Loucy (cell line): ENCODE measurements around the gene CHST11.
A peak's percentile ranks its signal among the peaks of the same experiment; 100 is the strongest.

Experiments used
- H2AFZ ChIP-seq: fragments of 200-600 bp; sonication (generic); 2 replicates; pipeline ENCODE4 v1.6.0; 2016; ENCODE audit warnings: antibody characterized with exemption, mild to moderate bottlenecking, low read length, moderate library complexity
- H3F3A ChIP-seq: fragments of 200-600 bp; 2 replicates; pipeline ENCODE4 v1.6.0; 2016; ENCODE audit warnings: antibody characterized with exemption, low read depth, mild to moderate bottlenecking
- H3K27me3 ChIP-seq: fragments of 200-600 bp; sonication (generic); 2 replicates; pipeline ENCODE4 v1.6.1; 2014; ENCODE audit warnings: low read length, mild to moderate bottlenecking; ENCODE audit not compliant: insufficient read depth, poor library complexity, severe bottlenecking
- H3K36me3 ChIP-seq: fragments of 200-600 bp; sonication (generic); 2 replicates; pipeline ENCODE4 v1.6.1; 2016; ENCODE audit warnings: low read length; ENCODE audit not compliant: insufficient read depth
- H3K4me1 ChIP-seq: fragments of 200-600 bp; sonication (generic); 2 replicates; pipeline ENCODE4 v1.5.1; 2014; ENCODE audit warnings: low read length, mild to moderate bottlenecking; ENCODE audit not compliant: insufficient read depth, poor library complexity, severe bottlenecking
- H3K4me2 ChIP-seq: fragments of 200-600 bp; sonication (generic); 2 replicates; pipeline ENCODE4 v1.6.0; 2014; ENCODE audit warnings: antibody characterized with exemption, low read length, low read depth, mild to moderate bottlenecking; ENCODE audit not compliant: poor library complexity, severe bottlenecking
- H3K4me3 ChIP-seq: fragments of 200-600 bp; sonication (generic); 2 replicates; pipeline ENCODE4 v1.5.1; 2014; ENCODE audit warnings: low read length, mild to moderate bottlenecking, mixed read lengths; ENCODE audit not compliant: poor library complexity, severe bottlenecking
- H3K79me2 ChIP-seq: fragments of 200-600 bp; sonication (generic); 2 replicates; pipeline ENCODE4 v1.6.1; 2014; ENCODE audit warnings: low read length; ENCODE audit not compliant: insufficient read depth
- H3K9ac ChIP-seq: fragments of 200-600 bp; sonication (generic); 2 replicates; pipeline ENCODE4 v1.6.0; 2014; ENCODE audit warnings: mild to moderate bottlenecking, low read depth, low read length, moderate library complexity; ENCODE audit not compliant: poor library complexity, severe bottlenecking
- H3K9me2 ChIP-seq: fragments of 200-600 bp; sonication (generic); replicated peaks from 2 replicates; pipeline ENCODE4 v1.6.1; 2016; ENCODE audit warnings: low read depth, low read length, mixed read lengths
- H3K9me3 ChIP-seq: fragments of 200-600 bp; sonication (generic); 2 replicates; pipeline ENCODE4 v1.6.1; 2014; ENCODE audit warnings: mild to moderate bottlenecking, antibody characterized with exemption, low read length, low read depth; ENCODE audit not compliant: insufficient read depth
- H4K20me1 ChIP-seq: fragments of 200-600 bp; sonication (generic); 2 replicates; pipeline ENCODE4 v1.6.0; 2014; ENCODE audit warnings: antibody characterized with exemption, low read length, mild to moderate bottlenecking; ENCODE audit not compliant: insufficient read depth, poor library complexity, severe bottlenecking
- EZH2phosphoT487 ChIP-seq: fragments of 200-600 bp; IDR thresholded peaks from 2 replicates; pipeline ENCODE4 v1.6.1; 2018; ENCODE audit warnings: antibody characterized with exemption, mild to moderate bottlenecking, moderate library complexity, borderline replicate concordance
- TF ChIP-seq, protein P1 (sequence below): fragments of 200-600 bp; sonication (generic); conservative IDR thresholded peaks from 2 replicates; pipeline ENCODE4 v1.5.1; 2014; ENCODE audit warnings: mild to moderate bottlenecking, antibody characterized with exemption, low read length

Gene CHST11

DNA sequence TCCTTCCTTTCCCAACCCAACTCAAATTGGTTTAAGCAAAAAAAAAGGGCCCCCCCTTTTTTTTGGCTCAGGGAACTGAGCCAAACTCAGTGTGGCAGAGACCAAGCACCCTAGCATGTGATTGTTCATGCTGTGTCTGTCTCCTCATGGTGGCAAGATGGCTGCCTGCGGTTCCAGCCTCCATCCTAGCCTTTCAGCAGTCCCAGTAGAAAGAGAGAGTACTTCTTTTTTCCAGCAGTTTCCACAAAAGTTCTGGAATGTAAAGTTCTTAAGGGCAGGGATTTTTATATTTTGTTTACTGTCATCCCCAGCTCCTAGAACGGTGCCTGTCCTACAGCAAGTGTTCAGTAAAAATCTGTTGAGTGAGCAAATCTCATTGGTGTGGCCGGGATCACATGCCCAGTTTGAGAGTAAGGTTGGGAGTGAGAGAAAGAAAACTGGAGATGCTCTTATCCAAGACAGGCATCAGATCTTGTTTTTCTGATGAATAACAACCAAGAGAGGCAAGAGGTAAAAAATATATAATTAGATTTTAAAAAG is 22.4 kb downstream of the CHST11 start:
- Histone ChIP-seq H3F3A (0 out of 2 replicates have a peak, but pooled peaks cover 3% of the 10 kb centered on the region), H3K9ac (peak overlapping the region; percentile 75), H3K4me2 (peak overlapping the region; percentile 77), H4K20me1 (peaks cover 24% of the 10 kb centered on the region), H3K36me3 (peaks cover 38% of the 10 kb centered on the region; the same call in 1 of the 2 replicates), H3K9me3 (no peaks in the 10 kb centered on the region), H3K4me3 (peak overlapping the region; percentile 71), H2AFZ (no peak overlapping the region), H3K9me2 (no peaks in the 10 kb centered on the region), H3K4me1 (peaks cover 84% of the 10 kb centered on the region), H3K27me3 (no peaks in the 10 kb centered on the region), H3K79me2 (peaks cover 91% of the 10 kb centered on the region)
- TF ChIP-seq, protein P1, sequence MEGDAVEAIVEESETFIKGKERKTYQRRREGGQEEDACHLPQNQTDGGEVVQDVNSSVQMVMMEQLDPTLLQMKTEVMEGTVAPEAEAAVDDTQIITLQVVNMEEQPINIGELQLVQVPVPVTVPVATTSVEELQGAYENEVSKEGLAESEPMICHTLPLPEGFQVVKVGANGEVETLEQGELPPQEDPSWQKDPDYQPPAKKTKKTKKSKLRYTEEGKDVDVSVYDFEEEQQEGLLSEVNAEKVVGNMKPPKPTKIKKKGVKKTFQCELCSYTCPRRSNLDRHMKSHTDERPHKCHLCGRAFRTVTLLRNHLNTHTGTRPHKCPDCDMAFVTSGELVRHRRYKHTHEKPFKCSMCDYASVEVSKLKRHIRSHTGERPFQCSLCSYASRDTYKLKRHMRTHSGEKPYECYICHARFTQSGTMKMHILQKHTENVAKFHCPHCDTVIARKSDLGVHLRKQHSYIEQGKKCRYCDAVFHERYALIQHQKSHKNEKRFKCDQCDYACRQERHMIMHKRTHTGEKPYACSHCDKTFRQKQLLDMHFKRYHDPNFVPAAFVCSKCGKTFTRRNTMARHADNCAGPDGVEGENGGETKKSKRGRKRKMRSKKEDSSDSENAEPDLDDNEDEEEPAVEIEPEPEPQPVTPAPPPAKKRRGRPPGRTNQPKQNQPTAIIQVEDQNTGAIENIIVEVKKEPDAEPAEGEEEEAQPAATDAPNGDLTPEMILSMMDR = no peak
- TF ChIP-seq EZH2phosphoT487 = no peak

DNA sequence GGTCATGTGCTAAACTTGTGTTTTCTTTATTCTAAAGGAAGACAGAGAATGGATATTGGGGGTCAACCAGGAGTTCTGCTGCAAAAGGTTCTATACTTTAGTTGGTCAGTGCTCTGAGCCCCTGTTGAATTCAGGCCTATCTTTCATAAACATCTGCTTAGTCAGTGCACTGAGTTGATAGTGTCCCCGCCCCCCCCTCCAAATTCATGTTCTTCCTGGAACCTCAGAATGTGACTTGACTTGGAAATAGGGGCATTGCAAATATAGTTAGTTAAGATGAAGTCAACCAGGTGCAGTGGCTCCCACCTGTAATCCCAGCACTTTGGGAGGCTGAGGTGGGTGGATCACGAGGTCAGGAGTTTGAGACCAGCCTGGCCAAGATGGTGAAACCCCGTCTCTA is 23.3 kb downstream of the CHST11 start:
- TF ChIP-seq, protein P1 = no peak
- no peak for TF ChIP-seq EZH2phosphoT487
- H3K27me3 ChIP-seq = no peaks in the 10 kb centered on the region
- no peak overlapping the region for H2AFZ ChIP-seq
- peak overlapping the region; percentile 77 for H3K4me2 ChIP-seq
- peaks cover 84% of the 10 kb centered on the region for H3K4me1 ChIP-seq
- H3K9me2 ChIP-seq = no peaks in the 10 kb centered on the region
- no peaks in the 10 kb centered on the region for H3K9me3 ChIP-seq
- peak overlapping the region; percentile 71 for H3K4me3 ChIP-seq
- H3K79me2 ChIP-seq = peaks cover 91% of the 10 kb centered on the region
- H3K36me3 ChIP-seq = peaks cover 45% of the 10 kb centered on the region; the same call in 1 of the 2 replicates
- H3F3A ChIP-seq = 0 out of 2 replicates have a peak, but pooled peaks cover 4% of the 10 kb centered on the region
- H4K20me1 ChIP-seq = peaks cover 16% of the 10 kb centered on the region
- peak overlapping the region; percentile 75 for H3K9ac ChIP-seq

DNA sequence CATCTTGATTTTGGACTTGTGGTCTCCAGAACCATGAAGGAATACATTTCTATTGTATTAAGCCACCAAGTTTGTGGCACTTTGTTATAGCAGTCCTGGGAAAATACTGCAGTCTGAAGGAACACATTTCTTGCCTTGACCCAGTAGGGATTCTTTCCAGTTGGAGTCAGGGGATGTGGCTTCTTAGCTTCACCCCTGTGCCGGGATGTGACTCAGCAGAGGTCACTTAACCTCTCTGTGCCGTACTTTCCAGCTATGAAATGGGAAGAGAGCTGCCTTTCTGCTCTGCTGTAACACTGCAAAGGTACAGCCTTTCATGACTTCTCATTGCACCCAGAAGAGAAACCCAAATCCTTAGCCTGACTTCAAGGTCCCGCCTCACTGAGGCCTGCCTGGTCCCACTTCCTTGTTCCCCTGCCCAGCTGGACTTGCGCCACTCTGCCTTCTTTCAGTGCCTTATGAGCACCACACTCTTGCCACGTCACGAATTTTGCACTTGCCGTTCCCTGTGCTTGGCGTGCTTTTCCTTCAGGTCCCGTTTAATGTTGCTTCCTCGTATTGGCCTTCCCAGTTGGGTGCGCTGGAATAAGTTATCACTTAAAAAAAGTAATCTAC is 24.2 kb downstream of the CHST11 start:
- H3K9ac ChIP-seq = peak overlapping the region; percentile 51
- peaks cover 45% of the 10 kb centered on the region; the same call in 1 of the 2 replicates for H3K36me3 ChIP-seq
- H2AFZ ChIP-seq = no peak overlapping the region
- H3K4me2 ChIP-seq = peak overlapping the region; percentile 76
- H3F3A ChIP-seq = peaks cover 10% of the 10 kb centered on the region; the same call in 1 of the 2 replicates
- H3K9me2 ChIP-seq = no peaks in the 10 kb centered on the region
- TF ChIP-seq, protein P1 = no peak
- no peak for TF ChIP-seq EZH2phosphoT487
- peaks cover 96% of the 10 kb centered on the region for H3K79me2 ChIP-seq
- peaks cover 15% of the 10 kb centered on the region for H4K20me1 ChIP-seq
- no peaks in the 10 kb centered on the region for H3K27me3 ChIP-seq
- no peaks in the 10 kb centered on the region for H3K9me3 ChIP-seq
- H3K4me1 ChIP-seq = peaks cover 88% of the 10 kb centered on the region
- H3K4me3 ChIP-seq = peak overlapping the region; percentile 61
